A375 (cell line): Measurements from ENCODE around the gene SEPTIN14. TPM values are rescaled to one million over a fixed set of nuclear protein-coding genes. Genes with fewer than 3 reads are reported as not detected.

ENCODE experiments used
- small RNA-seq: library from RNA; depleted of rRNA; stranded (forward); fragments of <200 nt; gene quantifications from one replicate; pipeline ENCODE3, GENCODE V24; 2014
- total RNA-seq: library from RNA; depleted of rRNA; stranded (reverse); fragments of >200 nt; shearing (Covaris generic); gene quantifications from 2 replicates; pipeline ENCODE4 v1.2.3, GENCODE V29; 2014; rRNA removed

SEPTIN14 gene
- total RNA-seq = 0.08 TPM in 1 of 2 replicates, not detected in the other

GRCh38 chr7:55862652-55863051 is at the start of gene SEPTIN14:
Gene SEPTIN14, minus strand, starts transcription at chr7:55862752. Its CDS starts 756 bp downstream, at chr7:55861996.

Small RNA genes lying within 50 kb of the gene (small RNA-seq; reads per million reads assigned to genes)
- gene AC092647.1 (not detected), gene AC092647.2 (not detected), gene RNU6-1126P (not detected)

Other genes starting within 250 kb of the SEPTIN14 start
- 2.0 and 4.1 TPM in 2 replicates for gene ZNF713, start 24.7 kb upstream of the SEPTIN14 start, total RNA-seq
- 18.1 and 20.4 TPM in 2 replicates for gene MRPS17, start 89.1 kb upstream of the SEPTIN14 start, total RNA-seq
- gene NIPSNAP2, start 101.8 kb upstream of the SEPTIN14 start, total RNA-seq = 30.0 and 40.0 TPM in 2 replicates
- gene PSPH, start 188.7 kb upstream of the SEPTIN14 start, total RNA-seq = 218 and 255 TPM in 2 replicates
- gene CCT6A, start 189.0 kb upstream of the SEPTIN14 start, total RNA-seq = 295 and 299 TPM in 2 replicates
- gene SUMF2, start 201.5 kb upstream of the SEPTIN14 start, total RNA-seq = 181 and 183 TPM in 2 replicates
- gene PHKG1, start 230.2 kb upstream of the SEPTIN14 start, total RNA-seq = 0.50 TPM in 1 of 2 replicates, not detected in the other
- gene CHCHD2, start 243.7 kb upstream of the SEPTIN14 start, total RNA-seq = 554 and 573 TPM in 2 replicates